ENCODE data around the gene GSG1L2.

- TF ChIP-seq POLR2A (IDR thresholded peaks at IDR 0.05; ENCODE audit: low read depth, low read length) (no peak), CTCF (IDR thresholded peaks at IDR 0.05; ENCODE audit: extremely low read depth in 1 of 2, insufficient read depth in 1 of 2, low read depth in 1 of 2, low read length in 2 of 2) (no peak), EZH2 (IDR thresholded peaks at IDR 0.05; ENCODE audit: borderline replicate concordance, low read depth, low read length, severe bottlenecking) (no peak)
Measured at GRCh38 chr17:9783050-9783449, 38.8 kb downstream of the GSG1L2 start.
